Endothelial cell of umbilical vein (primary cell): ENCODE measurements around the gene SFRP2. TPM values are rescaled to one million over a fixed set of nuclear protein-coding genes. Genes with fewer than 3 reads are reported as not detected.

Source experiments
- BruUV-seq: library from RNA; stranded (reverse); fragments of 400-500 nt; replicated peaks from 2 replicates; lab custom pipeline; 2021; lab: Mats Ljungman, UMichigan
- CTCF ChIA-PET: fragments of 300-600, 350-600 bp; sonication (Branson Sonifier 250); formaldehyde crosslinking; loops from one replicate; lab custom pipeline; 2021; ENCODE audit warnings: antibody characterized with exemption, inconsistent platforms; lab: Charles Lee
- POLR2A ChIA-PET: fragments of 300-600, 350-600 bp; sonication (Branson Sonifier 250); formaldehyde crosslinking; loops from one replicate; lab custom pipeline; 2021; ENCODE audit warnings: antibody characterized with exemption, inconsistent platforms; lab: Charles Lee
- DNase-seq: peaks from one replicate; pipeline ENCODE4 v3.0.0-alpha.2; 2011; ENCODE audit warnings: low read depth, low spot score
- FAIRE-seq: peaks from 2 replicates; lab custom pipeline; 2011; peaks lifted over from hg19 to GRCh38; lab: Jason Lieb, UNC
- H2AFZ ChIP-seq: 2 replicates; pipeline ENCODE4 v1.6.0; 2012; ENCODE audit warnings: low read depth, low read length, control low read depth, inconsistent platforms
- H3K27ac ChIP-seq: 2 replicates; pipeline ENCODE4 v1.5.1; 2011; ENCODE audit warnings: low read depth, mild to moderate bottlenecking, control low read depth, low read length, moderate library complexity; ENCODE audit not compliant: insufficient read depth
- H3K27me3 ChIP-seq, 2 experiments: 2 replicates each; pipeline versions ENCODE4 v1.6.0 to v1.6.1; 2011; ENCODE audit warnings: low read length in 2 of 2, mixed read lengths in 1 of 2; ENCODE audit not compliant: control insufficient read depth in 2 of 2, insufficient read depth in 2 of 2
- H3K36me3 ChIP-seq, 2 experiments: 2 replicates in 1 of 2; 3 replicates in 1 of 2; pipeline ENCODE4 v1.5.1; 2011; ENCODE audit warnings: low read length in 2 of 2, mild to moderate bottlenecking in 1 of 2, moderate library complexity in 1 of 2; ENCODE audit not compliant: control insufficient read depth in 2 of 2, insufficient read depth in 2 of 2; ENCODE audit errors: extremely low read depth in 1 of 2
- H3K4me1 ChIP-seq: 3 replicates; pipeline ENCODE4 v1.5.1; 2011; ENCODE audit warnings: mild to moderate bottlenecking, low read length; ENCODE audit not compliant: control insufficient read depth, insufficient read depth; ENCODE audit errors: extremely low read depth
- H3K4me2 ChIP-seq: 2 replicates; pipeline ENCODE4 v1.6.1; 2011; ENCODE audit warnings: low read length, control low read depth, mixed read lengths; ENCODE audit not compliant: insufficient read depth
- H3K4me3 ChIP-seq, 3 experiments: fragments of 200-600 bp in 1 of 3; sonication (generic), shearing (Covaris generic) in 1 of 3; replicated peaks in 1 of 3; 2 replicates each; pipeline ENCODE4 v1.5.1; 2011 to 2016; ENCODE audit warnings: control low read depth in 3 of 3, low read length in 3 of 3, mild to moderate bottlenecking in 2 of 3, inconsistent platforms in 1 of 3, low read depth in 1 of 3, moderate library complexity in 1 of 3; ENCODE audit not compliant: insufficient read depth in 1 of 3
- H3K79me2 ChIP-seq: 2 replicates; pipeline ENCODE4 v1.6.0; 2012; ENCODE audit warnings: low read length, inconsistent platforms; ENCODE audit not compliant: control insufficient read depth, insufficient read depth
- H3K9ac ChIP-seq: replicated peaks from 2 replicates; pipeline ENCODE3; 2011; ENCODE audit warnings: low read length, control low read depth; ENCODE audit not compliant: insufficient read depth; ENCODE audit errors: extremely low read depth
- H3K9me1 ChIP-seq: replicated peaks from 3 replicates; pipeline ENCODE4 v1.6.0; 2011; ENCODE audit warnings: mild to moderate bottlenecking, low read length; ENCODE audit not compliant: control insufficient read depth, insufficient read depth; ENCODE audit errors: extremely low read depth
- H3K9me3 ChIP-seq: replicated peaks from 2 replicates; pipeline ENCODE4 v1.5.1; 2012; ENCODE audit warnings: low read length, inconsistent platforms; ENCODE audit not compliant: control insufficient read depth, insufficient read depth
- H4K20me1 ChIP-seq: replicated peaks from 2 replicates; pipeline ENCODE3; 2011; ENCODE audit warnings: mild to moderate bottlenecking, low read length; ENCODE audit not compliant: control insufficient read depth, insufficient read depth; ENCODE audit errors: extremely low read depth
- EZH2 ChIP-seq: IDR thresholded peaks from 2 replicates; pipeline ENCODE4 v1.6.1; 2012; ENCODE audit warnings: borderline replicate concordance, low read depth, mild to moderate bottlenecking, moderate library complexity, low read length, inconsistent platforms; ENCODE audit not compliant: severe bottlenecking
- FOS ChIP-seq: IDR thresholded peaks from 2 replicates; pipeline ENCODE4 v1.6.1; 2011; ENCODE audit warnings: mild to moderate bottlenecking, low read length, moderate library complexity, borderline replicate concordance; ENCODE audit not compliant: insufficient read depth
- GATA2 ChIP-seq: IDR thresholded peaks from 2 replicates; pipeline ENCODE4 v1.7.0; 2011; ENCODE audit warnings: low read depth, mild to moderate bottlenecking, moderate library complexity, mixed read lengths, low read length; ENCODE audit not compliant: insufficient read length, insufficient read depth
- POLR2AphosphoS5 ChIP-seq: IDR thresholded peaks from 2 replicates; pipeline ENCODE4 v1.6.1; 2012; ENCODE audit warnings: low read depth, mild to moderate bottlenecking, control low read depth, low read length, moderate library complexity; ENCODE audit not compliant: insufficient read depth
- dilution Hi-C: fragments of 300-500 bp; cut with MboI; formaldehyde crosslinking; loops from one replicate; pipeline ENCODE4 v1.15.0; 2019; ENCODE audit warnings: low sequenced_read_pairs; ENCODE audit not compliant: extremely low pct_ligation_motif_present
- intact Hi-C: fragments of 100-400 bp; cut with micrococcal nuclease; formaldehyde crosslinking; loops from one replicate; pipeline ENCODE4 v1.10.0; 2022
- polyA plus RNA-seq, 4 experiments: library from polyadenylated mRNA; depleted of rRNA in 3 of 4; stranded (reverse) in 3 of 4; unstranded in 1 of 4; fragments of >200 nt; gene quantifications; 2 replicates each; pipeline versions ENCODE4 v1.2.1 to v1.2.3, GENCODE V29; 2011 to 2012; ENCODE audit warnings: missing spikeins in 1 of 4
- total RNA-seq: library from RNA; stranded (reverse); gene quantifications from 2 replicates; pipeline ENCODE4 v1.2.3, GENCODE V29; 2021
- TF ChIP-seq, protein P1 (sequence below): IDR thresholded peaks from 2 replicates; pipeline ENCODE4 v1.6.1; 2011; ENCODE audit not compliant: insufficient read depth, insufficient read length

SFRP2 gene
- total and polyA plus RNA-seq, 2 donors (not counting 3 experiments of a cell fraction or from before 2014, with no cell fraction given): 0.04 TPM; not detected in 1

DNA sequence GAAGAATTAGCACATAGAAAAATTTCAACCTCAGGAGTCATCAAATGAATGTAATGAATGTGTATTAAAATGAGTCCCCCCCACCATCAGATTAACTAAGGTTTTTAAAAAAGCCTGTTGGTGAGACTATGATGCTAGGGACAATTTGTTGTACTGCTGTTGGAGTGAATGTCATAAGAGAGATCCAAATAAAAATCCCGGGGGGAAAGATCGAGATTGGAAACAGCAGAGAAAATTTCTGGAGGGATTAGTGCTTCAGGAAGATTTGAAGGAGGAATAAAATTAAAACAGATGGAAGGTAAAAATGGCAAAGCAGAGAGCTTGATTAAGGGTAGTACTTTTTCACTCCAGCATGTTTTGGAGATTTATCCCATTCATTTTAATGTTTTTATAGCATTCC is 25.9 kb upstream of the SFRP2 start:
- dilution Hi-C loops: no loop called here
- POLR2A ChIA-PET: no interaction called here
- intact Hi-C loops: no loop called here

DNA sequence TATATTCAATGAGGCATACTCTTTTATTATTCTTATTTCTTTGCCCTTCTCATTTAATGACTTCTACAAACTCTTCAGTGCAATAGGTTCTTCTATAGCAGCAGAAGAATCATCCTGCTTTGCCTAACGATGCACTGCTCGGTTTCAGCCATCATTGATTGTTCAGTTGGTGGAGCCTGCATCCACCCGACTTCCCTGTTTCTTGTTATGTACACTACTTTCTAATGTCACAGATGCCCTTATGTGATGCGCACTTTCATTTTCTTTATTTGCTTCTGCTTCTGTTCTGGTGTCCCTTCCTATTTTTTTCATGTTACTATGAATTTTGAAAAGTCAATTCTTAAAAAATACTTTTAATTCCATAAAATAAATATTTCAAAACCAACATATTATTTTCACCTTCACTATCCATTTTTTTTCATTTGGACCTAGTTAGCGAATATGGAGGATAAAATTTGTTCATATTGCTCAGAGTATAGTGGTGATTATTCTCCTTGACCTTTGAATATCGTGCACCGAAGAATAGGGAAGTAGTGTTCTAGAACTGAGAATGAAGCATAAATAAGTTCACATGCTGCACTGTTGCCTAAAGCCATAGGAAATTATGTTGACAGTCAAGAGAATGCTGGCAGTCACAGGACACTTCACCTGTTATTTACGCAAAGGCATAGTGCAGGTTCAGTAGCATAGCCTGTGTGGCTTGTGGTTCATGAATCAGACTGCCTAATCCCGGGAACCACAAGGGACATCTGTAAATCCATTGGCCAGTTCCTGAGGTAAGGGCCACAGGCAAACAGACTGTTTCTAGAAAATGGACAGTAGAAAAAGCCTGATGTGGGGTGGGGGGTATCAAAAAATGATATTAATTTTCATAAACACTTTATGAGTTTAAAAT is 21.3 kb upstream of the SFRP2 start:
- TF ChIP-seq POLR2AphosphoS5: no peak
- Histone ChIP-seq H2AFZ (no peak overlapping the region), H3K79me2 (no peaks in the 10 kb centered on the region), H3K4me2 (no peak overlapping the region), H3K4me1 (no peaks in the 10 kb centered on the region), H3K4me3 (no peak overlapping the region), H3K27me3 (no peaks in the 10 kb centered on the region), H3K36me3 (no peaks in the 10 kb centered on the region), H3K9me3 (no peaks in the 10 kb centered on the region), H3K9me1 (no peaks in the 10 kb centered on the region), H4K20me1 (no peaks in the 10 kb centered on the region), H3K27ac (no peak overlapping the region), H3K9ac (no peak overlapping the region)
- POLR2A ChIA-PET: no interaction called here
- CTCF ChIA-PET: no interaction called here
- FAIRE-seq: no peak
- dilution Hi-C loops: no loop called here
- no peak for DNase-seq
- intact Hi-C loops: no loop called here
- no TSS peak for BruUV-seq

More for the DNA sequence above, 25.9 kb upstream of the SFRP2 start:
- Histone ChIP-seq H3K9me1 (no peaks in the 10 kb centered on the region), H3K36me3 (no peaks in the 10 kb centered on the region), H2AFZ (no peak overlapping the region), H3K4me3 (no peak overlapping the region), H3K27me3 (no peaks in the 10 kb centered on the region), H3K27ac (no peak overlapping the region), H3K9me3 (no peaks in the 10 kb centered on the region), H4K20me1 (no peaks in the 10 kb centered on the region), H3K79me2 (no peaks in the 10 kb centered on the region), H3K9ac (no peak overlapping the region), H3K4me2 (no peak overlapping the region), H3K4me1 (no peaks in the 10 kb centered on the region)
- TF ChIP-seq EZH2: no peak
- TF ChIP-seq, protein P1, sequence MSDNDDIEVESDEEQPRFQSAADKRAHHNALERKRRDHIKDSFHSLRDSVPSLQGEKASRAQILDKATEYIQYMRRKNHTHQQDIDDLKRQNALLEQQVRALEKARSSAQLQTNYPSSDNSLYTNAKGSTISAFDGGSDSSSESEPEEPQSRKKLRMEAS: no peak
- TF ChIP-seq GATA2: no peak
- no peak for TF ChIP-seq FOS
- FAIRE-seq (no peak), DNase-seq (no peak)
- no TSS peak for BruUV-seq
- CTCF ChIA-PET: no interaction called here
